GOT3 (cell line): ENCODE data around the gene IL20RA.
"Not testable (repeated sequence)": the region's sequence is repeated elsewhere in the genome, so short reads cannot be mapped to it uniquely, and the experiment has no call there.

Source experiments
- DNase-seq: peaks from one replicate; lab custom pipeline; 2025; ENCODE audit warnings: mixed read lengths; lab: John Stamatoyannopoulos, UW

Gene IL20RA

GRCh38 chr6:137008204-137008603 is 36.6 kb downstream of the IL20RA start:
- DNase-seq: no peak

GRCh38 chr6:137006056-137006455 is 38.7 kb downstream of the IL20RA start:
- no peak for DNase-seq

GRCh38 chr6:137005073-137005472 is 39.7 kb downstream of the IL20RA start:
- DNase-seq: no peak

GRCh38 chr6:137002505-137002904 is 42.3 kb downstream of the IL20RA start:
- no peak for DNase-seq

- no peak for DNase-seq
Measured at GRCh38 chr6:137001977-137002302, 42.8 kb downstream of the IL20RA start.

- DNase-seq: no peak
Measured at GRCh38 chr6:137001299-137001976, 43.3 kb downstream of the IL20RA start.

GRCh38 chr6:137000825-137001224 is 43.9 kb downstream of the IL20RA start:
- no peak for DNase-seq

- no peak for DNase-seq
Measured at GRCh38 chr6:136995521-136995920, 49.2 kb downstream of the IL20RA start.

GRCh38 chr6:136994782-136995181 is 50.0 kb downstream of the IL20RA start:
- no peak for DNase-seq

GRCh38 chr6:136992113-136992512 is 52.7 kb downstream of the IL20RA start:
- no peak for DNase-seq

- DNase-seq: no peak
Measured at GRCh38 chr6:136991646-136992045, 53.1 kb downstream of the IL20RA start.

- no peak for DNase-seq
Measured at GRCh38 chr6:136990754-136991153, 54.0 kb downstream of the IL20RA start.

- no peak for DNase-seq
Measured at GRCh38 chr6:136990242-136990578, 54.6 kb downstream of the IL20RA start.

- DNase-seq: no peak
Measured at GRCh38 chr6:136989571-136990241, 55.1 kb downstream of the IL20RA start.

- no peak for DNase-seq
Measured at GRCh38 chr6:136987526-136987925, 57.2 kb downstream of the IL20RA start.

GRCh38 chr6:136985502-136985901 is 59.3 kb downstream of the IL20RA start:
- DNase-seq: no peak

GRCh38 chr6:136984578-136984977 is 60.2 kb downstream of the IL20RA start:
- DNase-seq: no peak

GRCh38 chr6:136983687-136984086 is 61.1 kb downstream of the IL20RA start:
- no peak for DNase-seq

- no peak for DNase-seq
Measured at GRCh38 chr6:136982928-136983327, 61.8 kb downstream of the IL20RA start.

- no peak for DNase-seq
Measured at GRCh38 chr6:136980070-136980469, 64.7 kb downstream of the IL20RA start.

- DNase-seq: no peak
Measured at GRCh38 chr6:136979206-136979605, 65.6 kb downstream of the IL20RA start.

GRCh38 chr6:136977075-136977474 is 67.7 kb downstream of the IL20RA start:
- no peak for DNase-seq

- no peak for DNase-seq
Measured at GRCh38 chr6:136975089-136975715, 69.6 kb downstream of the IL20RA start.

GRCh38 chr6:136973781-136974180 is 71.0 kb downstream of the IL20RA start:
- DNase-seq: not testable (repeated sequence)
